ENCODE measurements around the gene PRSS36.

DNA sequence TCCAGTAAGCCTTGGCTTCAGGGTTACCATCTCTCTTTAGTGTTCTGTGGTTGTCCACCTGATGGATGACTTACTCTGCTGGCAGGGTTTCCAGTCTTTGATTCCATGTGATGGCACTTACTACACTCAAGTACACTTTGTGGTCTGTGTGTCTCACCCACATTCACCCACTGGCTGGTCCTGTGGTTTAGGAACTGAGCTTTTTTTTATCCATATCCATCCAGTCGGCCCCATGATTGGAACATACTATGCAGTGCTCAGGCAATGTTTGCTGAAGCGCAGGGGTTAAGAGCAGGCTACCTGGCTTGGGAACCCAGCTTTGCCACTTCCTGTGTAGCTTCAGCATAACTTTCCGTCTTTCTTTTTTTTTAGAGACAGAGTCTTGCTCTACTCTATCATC lies 27.3 kb upstream of the PRSS36 start:
- TF ChIP-seq POLR2AphosphoS5 (IDR thresholded peaks at IDR 0.05) (no peak), POLR2A (IDR thresholded peaks at IDR 0.05) (no peak)
- TF ChIP-seq, protein P1, sequence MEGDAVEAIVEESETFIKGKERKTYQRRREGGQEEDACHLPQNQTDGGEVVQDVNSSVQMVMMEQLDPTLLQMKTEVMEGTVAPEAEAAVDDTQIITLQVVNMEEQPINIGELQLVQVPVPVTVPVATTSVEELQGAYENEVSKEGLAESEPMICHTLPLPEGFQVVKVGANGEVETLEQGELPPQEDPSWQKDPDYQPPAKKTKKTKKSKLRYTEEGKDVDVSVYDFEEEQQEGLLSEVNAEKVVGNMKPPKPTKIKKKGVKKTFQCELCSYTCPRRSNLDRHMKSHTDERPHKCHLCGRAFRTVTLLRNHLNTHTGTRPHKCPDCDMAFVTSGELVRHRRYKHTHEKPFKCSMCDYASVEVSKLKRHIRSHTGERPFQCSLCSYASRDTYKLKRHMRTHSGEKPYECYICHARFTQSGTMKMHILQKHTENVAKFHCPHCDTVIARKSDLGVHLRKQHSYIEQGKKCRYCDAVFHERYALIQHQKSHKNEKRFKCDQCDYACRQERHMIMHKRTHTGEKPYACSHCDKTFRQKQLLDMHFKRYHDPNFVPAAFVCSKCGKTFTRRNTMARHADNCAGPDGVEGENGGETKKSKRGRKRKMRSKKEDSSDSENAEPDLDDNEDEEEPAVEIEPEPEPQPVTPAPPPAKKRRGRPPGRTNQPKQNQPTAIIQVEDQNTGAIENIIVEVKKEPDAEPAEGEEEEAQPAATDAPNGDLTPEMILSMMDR (IDR thresholded peaks at IDR 0.05): no peak

All from prostate gland (tissue), 2 donors.